T-helper 2 cell treated with Interferon-gamma antibody and Interleukin-4, amounts not matched to agents 5 μg/mL and 100 μg/mL, for 36 hours (primary cell): ENCODE data around the gene SENP5.
A peak's percentile ranks its signal among the peaks of the same experiment; 100 is the strongest.
"Not testable (repeated sequence)": the region's sequence is repeated elsewhere in the genome, so short reads cannot be mapped to it uniquely, and the experiment has no call there.

ENCODE experiments used
- DNase-seq: peaks from one replicate; pipeline ENCODE4 v3.0.0; 2021; ENCODE audit warnings: low spot score
- H3K27ac Mint-ChIP-seq: one replicate; pipeline ENCODE4 v1.8.0; 2021; ENCODE audit warnings: mild to moderate bottlenecking, mixed read lengths
- H3K27me3 Mint-ChIP-seq: one replicate; pipeline ENCODE4 v1.8.0; 2021; ENCODE audit warnings: low read depth, mixed read lengths
- H3K36me3 Mint-ChIP-seq: one replicate; pipeline ENCODE4 v1.8.0; 2021; ENCODE audit warnings: low read depth, mixed read lengths
- H3K4me1 Mint-ChIP-seq: one replicate; pipeline ENCODE4 v1.8.0; 2021; ENCODE audit warnings: low read depth, mixed read lengths
- H3K4me3 Mint-ChIP-seq: one replicate; pipeline ENCODE4 v1.8.0; 2022; ENCODE audit warnings: mild to moderate bottlenecking, moderate library complexity, mixed read lengths
- H3K9me3 Mint-ChIP-seq: one replicate; pipeline ENCODE4 v1.8.0; 2021; ENCODE audit warnings: mixed read lengths

SENP5 gene

GRCh38 chr3:196863000-196863399, 4.7 kb upstream of the SENP5 start:
- H3K36me3 Mint-ChIP-seq, DNase-seq, H3K9me3 Mint-ChIP-seq, H3K4me1 Mint-ChIP-seq, H3K27ac Mint-ChIP-seq, H3K4me3 Mint-ChIP-seq: not testable (repeated sequence)
- peaks cover 12% of the 10 kb centered on the region for H3K27me3 Mint-ChIP-seq

- H3K4me3 Mint-ChIP-seq: peak overlapping the region; percentile 89
- no peaks in the 10 kb centered on the region for H3K27me3 Mint-ChIP-seq
- DNase-seq: no peak
- peaks cover 5% of the 10 kb centered on the region for H3K36me3 Mint-ChIP-seq
- peaks cover 7% of the 10 kb centered on the region for H3K9me3 Mint-ChIP-seq
- peaks cover 22% of the 10 kb centered on the region for H3K4me1 Mint-ChIP-seq
- peak overlapping the region; percentile 93 for H3K27ac Mint-ChIP-seq
Measured at GRCh38 chr3:196867155-196867506, 589 bp upstream of the SENP5 start.

- Mint-ChIP-seq H3K27ac (peak overlapping the region; percentile 99), H3K4me3 (peak overlapping the region; percentile 99), H3K27me3 (no peaks in the 10 kb centered on the region), H3K36me3 (peaks cover 5% of the 10 kb centered on the region), H3K4me1 (peaks cover 23% of the 10 kb centered on the region), H3K9me3 (peaks cover under 1% of the 10 kb centered on the region)
- DNase-seq: peak; percentile 24
Measured at GRCh38 chr3:196868297-196868661, 559 bp downstream of the SENP5 start.

- Mint-ChIP-seq H3K27ac (no peak overlapping the region), H3K9me3 (no peaks in the 10 kb centered on the region), H3K36me3 (peaks cover 3% of the 10 kb centered on the region), H3K27me3 (no peaks in the 10 kb centered on the region), H3K4me3 (no peak overlapping the region), H3K4me1 (peaks cover 21% of the 10 kb centered on the region)
- DNase-seq: no peak
Measured at GRCh38 chr3:196872316-196872715, 4.6 kb downstream of the SENP5 start.

- not testable (repeated sequence) for H3K27me3 Mint-ChIP-seq, H3K9me3 Mint-ChIP-seq, DNase-seq, H3K4me3 Mint-ChIP-seq, H3K27ac Mint-ChIP-seq, H3K36me3 Mint-ChIP-seq
- H3K4me1 Mint-ChIP-seq: peaks cover 14% of the 10 kb centered on the region
Measured at GRCh38 chr3:196874511-196875094, 6.9 kb downstream of the SENP5 start.

- no peaks in the 10 kb centered on the region for H3K27me3 Mint-ChIP-seq
- H3K27ac Mint-ChIP-seq: no peak overlapping the region
- no peak overlapping the region for H3K4me3 Mint-ChIP-seq
- H3K36me3 Mint-ChIP-seq: peaks cover 1% of the 10 kb centered on the region
- H3K9me3 Mint-ChIP-seq: no peaks in the 10 kb centered on the region
- no peak for DNase-seq
- peaks cover 9% of the 10 kb centered on the region for H3K4me1 Mint-ChIP-seq
Measured at GRCh38 chr3:196875258-196875657, 7.5 kb downstream of the SENP5 start.

GRCh38 chr3:196883361-196883760, 15.6 kb downstream of the SENP5 start:
- H3K4me1 Mint-ChIP-seq: peaks cover 30% of the 10 kb centered on the region
- no peaks in the 10 kb centered on the region for H3K27me3 Mint-ChIP-seq
- H3K4me3 Mint-ChIP-seq: peak overlapping the region; percentile 65
- H3K9me3 Mint-ChIP-seq: no peaks in the 10 kb centered on the region
- H3K27ac Mint-ChIP-seq: peak overlapping the region; percentile 28
- DNase-seq: peak; percentile 49
- peaks cover 21% of the 10 kb centered on the region for H3K36me3 Mint-ChIP-seq

- Mint-ChIP-seq H3K9me3 (no peaks in the 10 kb centered on the region), H3K27me3 (no peaks in the 10 kb centered on the region), H3K27ac (no peak overlapping the region), H3K4me3 (no peak overlapping the region), H3K36me3 (peaks cover 27% of the 10 kb centered on the region), H3K4me1 (peaks cover 30% of the 10 kb centered on the region)
- peak; percentile 10 for DNase-seq
Measured at GRCh38 chr3:196886144-196886543, 18.4 kb downstream of the SENP5 start.

GRCh38 chr3:196889844-196890708, 22.4 kb downstream of the SENP5 start:
- H3K36me3 Mint-ChIP-seq: peaks cover 17% of the 10 kb centered on the region
- no peak for DNase-seq
- peaks cover 12% of the 10 kb centered on the region for H3K4me1 Mint-ChIP-seq
- H3K4me3 Mint-ChIP-seq: no peak overlapping the region
- no peaks in the 10 kb centered on the region for H3K9me3 Mint-ChIP-seq
- H3K27me3 Mint-ChIP-seq: no peaks in the 10 kb centered on the region
- no peak overlapping the region for H3K27ac Mint-ChIP-seq

GRCh38 chr3:196894557-196895295, 27.0 kb downstream of the SENP5 start:
- Mint-ChIP-seq H3K36me3 (peaks cover 5% of the 10 kb centered on the region), H3K27me3 (no peaks in the 10 kb centered on the region), H3K27ac (no peak overlapping the region), H3K4me3 (no peak overlapping the region), H3K9me3 (no peaks in the 10 kb centered on the region), H3K4me1 (peaks cover 1% of the 10 kb centered on the region)
- no peak for DNase-seq

GRCh38 chr3:196896229-196896628, 28.5 kb downstream of the SENP5 start:
- Mint-ChIP-seq H3K4me1 (no peaks in the 10 kb centered on the region), H3K4me3 (no peak overlapping the region), H3K27ac (no peak overlapping the region), H3K36me3 (peaks cover 8% of the 10 kb centered on the region), H3K27me3 (no peaks in the 10 kb centered on the region), H3K9me3 (no peaks in the 10 kb centered on the region)
- no peak for DNase-seq

- DNase-seq: no peak
- no peaks in the 10 kb centered on the region for H3K27me3 Mint-ChIP-seq
- H3K9me3 Mint-ChIP-seq: no peaks in the 10 kb centered on the region
- no peaks in the 10 kb centered on the region for H3K4me1 Mint-ChIP-seq
- H3K4me3 Mint-ChIP-seq: no peak overlapping the region
- H3K36me3 Mint-ChIP-seq: peaks cover 27% of the 10 kb centered on the region
- H3K27ac Mint-ChIP-seq: no peak overlapping the region
Measured at GRCh38 chr3:196901768-196902167, 34.0 kb downstream of the SENP5 start.

GRCh38 chr3:196902296-196902695, 34.6 kb downstream of the SENP5 start:
- no peak overlapping the region for H3K4me3 Mint-ChIP-seq
- peaks cover 30% of the 10 kb centered on the region for H3K36me3 Mint-ChIP-seq
- H3K4me1 Mint-ChIP-seq: no peaks in the 10 kb centered on the region
- no peak for DNase-seq
- no peaks in the 10 kb centered on the region for H3K27me3 Mint-ChIP-seq
- no peaks in the 10 kb centered on the region for H3K9me3 Mint-ChIP-seq
- H3K27ac Mint-ChIP-seq: no peak overlapping the region

GRCh38 chr3:196903740-196904139, 36.0 kb downstream of the SENP5 start:
- Mint-ChIP-seq H3K36me3 (peaks cover 32% of the 10 kb centered on the region), H3K4me3 (no peak overlapping the region), H3K27me3 (no peaks in the 10 kb centered on the region), H3K4me1 (no peaks in the 10 kb centered on the region), H3K9me3 (no peaks in the 10 kb centered on the region), H3K27ac (no peak overlapping the region)
- DNase-seq: no peak
